Fibroblast of lung (primary cell): ENCODE measurements around the gene RHEB. TPM values are rescaled to one million over a fixed set of nuclear protein-coding genes. Genes with fewer than 3 reads are reported as not detected.

Experiments used
- DNase-seq, 2 donors: peaks; one replicate each; pipeline versions ENCODE4 v3.0.0 to v3.0.0-alpha.2; 2010; ENCODE audit warnings: low read depth in 2 of 2
- H2AFZ ChIP-seq: 2 replicates; pipeline ENCODE4 v1.5.1; 2012; ENCODE audit warnings: low read length, control low read depth, inconsistent platforms
- H3K27ac ChIP-seq: 2 replicates; pipeline ENCODE4 v1.5.1; 2011; ENCODE audit warnings: low read length, control low read depth; ENCODE audit not compliant: insufficient read depth
- H3K27me3 ChIP-seq: 2 replicates; pipeline ENCODE4 v1.5.1; 2011; ENCODE audit warnings: mild to moderate bottlenecking, low read length; ENCODE audit not compliant: control insufficient read depth, insufficient read depth
- H3K36me3 ChIP-seq: 2 replicates; pipeline ENCODE4 v1.5.1; 2011; ENCODE audit warnings: low read length; ENCODE audit not compliant: control insufficient read depth, insufficient read depth
- H3K4me1 ChIP-seq: 2 replicates; pipeline ENCODE4 v1.5.1; 2011; ENCODE audit warnings: low read length; ENCODE audit not compliant: control insufficient read depth, insufficient read depth; ENCODE audit errors: extremely low read depth
- H3K4me2 ChIP-seq: 2 replicates; pipeline ENCODE4 v1.5.1; 2011; ENCODE audit warnings: low read length, control low read depth; ENCODE audit not compliant: insufficient read depth; ENCODE audit errors: extremely low read depth
- H3K4me3 ChIP-seq, 4 experiments: fragments of 200-600 bp in 1 of 4; sonication (generic) in 1 of 4; replicated peaks in 1 of 4; 2 replicates each; pipeline ENCODE4 v1.5.1; 2011 to 2016; ENCODE audit warnings: low read length in 4 of 4, low read depth in 3 of 4, mild to moderate bottlenecking in 3 of 4, control low read depth in 2 of 4, inconsistent platforms in 1 of 4, mixed read lengths in 1 of 4; ENCODE audit not compliant: insufficient read depth in 1 of 4; ENCODE audit errors: control extremely low read depth in 1 of 4
- H3K79me2 ChIP-seq: 2 replicates; pipeline ENCODE4 v1.5.1; 2012; ENCODE audit warnings: mild to moderate bottlenecking, low read length, inconsistent platforms; ENCODE audit not compliant: control insufficient read depth, insufficient read depth
- H3K9ac ChIP-seq: 2 replicates; pipeline ENCODE4 v1.5.1; 2011; ENCODE audit warnings: mild to moderate bottlenecking, low read length, control low read depth; ENCODE audit not compliant: insufficient read depth
- H3K9me3 ChIP-seq: 2 replicates; pipeline ENCODE4 v1.5.1; 2012; ENCODE audit warnings: low read depth, low read length; ENCODE audit not compliant: control insufficient read depth, insufficient read depth
- H4K20me1 ChIP-seq: 2 replicates; pipeline ENCODE4 v1.5.1; 2011; ENCODE audit warnings: low read length; ENCODE audit not compliant: control insufficient read depth, insufficient read depth; ENCODE audit errors: extremely low read depth
- CTCF ChIP-seq, 2 donors: IDR thresholded peaks in 1 of 2; conservative IDR thresholded peaks in 1 of 2; 1 replicate in 1 of 2; 2 replicates in 1 of 2; pipeline ENCODE4 v1.5.1; 2011 to 2012; ENCODE audit warnings: low read length in 2 of 2, control low read depth in 1 of 2, inconsistent platforms in 1 of 2, low read depth in 1 of 2, mild to moderate bottlenecking in 1 of 2
- EZH2 ChIP-seq: IDR thresholded peaks from 2 replicates; pipeline ENCODE4 v1.5.1; 2012; ENCODE audit warnings: low read length, control low read depth, mild to moderate bottlenecking; ENCODE audit errors: missing control alignments
- polyA plus RNA-seq, 2 donors: library from polyadenylated mRNA; depleted of rRNA in 1 of 2; stranded (reverse) in 1 of 2; unstranded in 1 of 2; fragments of >200 nt; gene quantifications; 2 replicates each; pipeline ENCODE4 v1.2.1, GENCODE V29; 2011 to 2012; ENCODE audit warnings: missing spikeins in 1 of 2
- total RNA-seq: library from RNA; depleted of rRNA; stranded (reverse); fragments of >200 nt; gene quantifications from 2 replicates; pipeline ENCODE4 v1.2.1, GENCODE V29; 2014

RHEB gene
- total and polyA plus RNA-seq, 2 donors (not counting 1 experiment from before 2014, with no cell fraction given) = 81.4 to 135 TPM

GRCh38 chr7:151435971-151436370, 83.7 kb downstream of the RHEB start:
- no peak overlapping the region for H3K4me2 ChIP-seq
- H3K36me3 ChIP-seq = no peaks in the 10 kb centered on the region
- TF ChIP-seq CTCF (conservative IDR thresholded peaks at IDR 0.05 in 1 of 2, IDR thresholded peaks at IDR 0.05 in 1 of 2; ENCODE audit: low read depth in 1 of 2, low read length in 2 of 2) = no peak
- no peak for DNase-seq
- H3K27me3 ChIP-seq = no peaks in the 10 kb centered on the region
- peaks cover 2% of the 10 kb centered on the region for H3K4me1 ChIP-seq
- H2AFZ ChIP-seq = no peak overlapping the region
- no peak overlapping the region for H3K4me3 ChIP-seq
- H3K79me2 ChIP-seq = no peaks in the 10 kb centered on the region
- H4K20me1 ChIP-seq = no peaks in the 10 kb centered on the region
- no peak overlapping the region for H3K9ac ChIP-seq
- no peaks in the 10 kb centered on the region for H3K9me3 ChIP-seq
- no peak overlapping the region for H3K27ac ChIP-seq

DNA sequence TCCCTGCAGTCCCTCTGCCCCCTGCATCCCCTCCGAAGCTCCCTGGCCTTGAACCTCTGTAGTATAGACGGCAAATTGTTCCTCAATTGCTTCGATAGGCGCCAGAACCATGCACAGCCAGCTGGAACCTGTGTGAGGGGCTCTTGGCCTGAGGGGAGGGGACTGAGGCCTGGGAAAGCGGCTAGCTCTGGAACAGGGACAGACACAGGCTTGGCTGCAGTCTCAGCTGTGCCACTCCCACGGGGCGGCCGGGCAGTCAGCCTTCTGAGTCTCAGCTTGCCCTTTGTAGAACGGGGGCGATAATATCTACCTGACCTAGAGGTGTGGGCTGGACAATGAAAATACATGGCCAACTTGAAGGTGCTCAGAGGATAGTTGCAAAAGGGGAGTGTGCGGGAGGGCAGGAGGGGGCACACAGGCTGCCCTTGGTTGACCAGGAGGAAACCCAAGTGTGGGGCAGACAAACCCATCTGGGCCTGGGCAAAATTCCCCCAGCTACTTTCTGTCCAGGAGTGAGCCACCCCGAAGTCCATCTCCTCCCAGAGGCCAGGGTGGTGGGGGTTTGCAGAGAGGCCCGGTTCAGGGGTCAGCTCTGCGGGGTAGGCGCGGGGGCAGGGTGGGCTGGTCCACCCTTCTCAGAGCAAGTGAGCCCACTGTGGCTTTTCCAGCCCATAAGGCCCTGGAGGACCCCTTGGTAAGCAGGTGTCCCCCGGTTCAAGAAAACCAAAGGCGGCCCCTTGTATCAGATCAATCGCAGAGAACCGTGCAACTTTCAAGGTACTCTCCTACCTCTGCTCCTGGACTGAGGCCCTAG, 84.4 kb downstream of the RHEB start:
- no peak overlapping the region for H3K27ac ChIP-seq
- no peak for DNase-seq
- no peaks in the 10 kb centered on the region for H3K27me3 ChIP-seq
- TF ChIP-seq CTCF (conservative IDR thresholded peaks at IDR 0.05 in 1 of 2, IDR thresholded peaks at IDR 0.05 in 1 of 2; ENCODE audit: low read depth in 1 of 2, low read length in 2 of 2) (no peak), EZH2 (no peak)
- H3K79me2 ChIP-seq = no peaks in the 10 kb centered on the region
- H3K4me3 ChIP-seq = no peak overlapping the region
- no peak overlapping the region for H3K9ac ChIP-seq
- no peaks in the 10 kb centered on the region for H4K20me1 ChIP-seq
- H3K4me2 ChIP-seq = no peak overlapping the region
- no peaks in the 10 kb centered on the region for H3K4me1 ChIP-seq
- H3K36me3 ChIP-seq = no peaks in the 10 kb centered on the region
- no peaks in the 10 kb centered on the region for H3K9me3 ChIP-seq
- no peak overlapping the region for H2AFZ ChIP-seq

DNA sequence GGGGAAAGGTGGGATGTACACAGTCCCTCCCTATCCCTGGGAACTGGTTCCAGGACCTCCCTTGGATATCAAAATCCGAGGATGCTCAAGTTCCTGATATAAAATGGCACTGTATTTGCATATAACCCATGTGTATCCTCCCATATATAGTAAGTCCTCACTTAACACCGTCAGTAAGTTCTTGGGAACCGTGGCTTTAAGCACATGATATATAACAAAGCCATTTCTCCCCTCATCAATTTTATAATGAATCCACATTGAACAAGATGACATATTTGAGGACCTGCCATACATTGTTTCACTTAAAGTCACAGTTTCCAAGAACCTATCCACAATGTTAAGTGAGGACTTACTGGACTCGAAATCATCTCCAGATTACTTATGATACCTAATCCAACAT, 85.1 kb downstream of the RHEB start:
- Histone ChIP-seq H3K4me1 (peaks cover 2% of the 10 kb centered on the region), H3K4me2 (no peak overlapping the region), H2AFZ (no peak overlapping the region), H3K36me3 (no peaks in the 10 kb centered on the region), H3K4me3 (no peak overlapping the region), H3K27me3 (no peaks in the 10 kb centered on the region), H4K20me1 (no peaks in the 10 kb centered on the region), H3K27ac (no peak overlapping the region), H3K9me3 (no peaks in the 10 kb centered on the region), H3K9ac (no peak overlapping the region), H3K79me2 (no peaks in the 10 kb centered on the region)
- no peak for DNase-seq
- no peak for TF ChIP-seq CTCF (conservative IDR thresholded peaks at IDR 0.05 in 1 of 2, IDR thresholded peaks at IDR 0.05 in 1 of 2; ENCODE audit: low read depth in 1 of 2, low read length in 2 of 2)
- no peak for TF ChIP-seq EZH2
